ENCODE measurements around the gene DZIP1L.

- TF ChIP-seq POLR2AphosphoS5 (IDR thresholded peaks at IDR 0.05): no peak
- no peak for TF ChIP-seq POLR2A (IDR thresholded peaks at IDR 0.05)
Measured at GRCh38 chr3:138154534-138154933, 39.1 kb upstream of the DZIP1L start.

All from spleen (tissue), 3 donors.